Measurements from ENCODE around the gene STRN3. TPM values are rescaled to one million over a fixed set of nuclear protein-coding genes. Genes with fewer than 3 reads are reported as not detected.
"Not testable (repeated sequence)": the region's sequence is repeated elsewhere in the genome, so short reads cannot be mapped to it uniquely, and the experiment has no call there.

Gene STRN3
- total RNA-seq, 1 donor from 2014 or later: 48.9 TPM

DNA sequence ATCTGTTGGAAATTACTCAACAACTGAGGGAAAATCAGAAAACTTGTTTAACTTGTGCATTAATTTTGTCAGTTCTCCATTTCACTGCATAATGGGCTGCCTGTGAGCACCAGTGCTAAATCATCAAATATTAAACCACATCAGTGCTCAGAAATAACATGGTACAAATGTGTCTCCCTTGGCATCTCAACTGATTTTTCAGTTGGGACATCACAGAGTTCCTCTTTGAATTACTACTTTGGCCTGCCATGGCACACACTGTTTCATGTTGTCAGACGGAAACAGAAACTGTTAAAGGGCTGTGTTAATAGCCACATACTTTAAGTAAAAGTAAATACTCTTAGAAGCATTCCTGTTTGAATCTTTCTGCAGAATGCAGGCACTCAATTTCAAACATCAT lies 42.1 kb upstream of the STRN3 start:
- Histone ChIP-seq H3K4me1 (no peaks in the 10 kb centered on the region), H3K36me3 (no peaks in the 10 kb centered on the region), H3K27me3 (no peaks in the 10 kb centered on the region), H3K4me3 (no peak overlapping the region), H3K27ac (no peak overlapping the region), H3K9me3 (no peaks in the 10 kb centered on the region)
- intact Hi-C loops (cut with DNase I): no loop called here
- DNase-seq (ENCODE audit: extremely low spot score in 2 of 2): no peak
- no peak for TF ChIP-seq POLR2A (IDR thresholded peaks at IDR 0.05)
- no peak for TF ChIP-seq POLR2AphosphoS5 (IDR thresholded peaks at IDR 0.05; ENCODE audit: insufficient read depth in 1 of 2, low read depth in 1 of 2)
- TF ChIP-seq, protein P1, sequence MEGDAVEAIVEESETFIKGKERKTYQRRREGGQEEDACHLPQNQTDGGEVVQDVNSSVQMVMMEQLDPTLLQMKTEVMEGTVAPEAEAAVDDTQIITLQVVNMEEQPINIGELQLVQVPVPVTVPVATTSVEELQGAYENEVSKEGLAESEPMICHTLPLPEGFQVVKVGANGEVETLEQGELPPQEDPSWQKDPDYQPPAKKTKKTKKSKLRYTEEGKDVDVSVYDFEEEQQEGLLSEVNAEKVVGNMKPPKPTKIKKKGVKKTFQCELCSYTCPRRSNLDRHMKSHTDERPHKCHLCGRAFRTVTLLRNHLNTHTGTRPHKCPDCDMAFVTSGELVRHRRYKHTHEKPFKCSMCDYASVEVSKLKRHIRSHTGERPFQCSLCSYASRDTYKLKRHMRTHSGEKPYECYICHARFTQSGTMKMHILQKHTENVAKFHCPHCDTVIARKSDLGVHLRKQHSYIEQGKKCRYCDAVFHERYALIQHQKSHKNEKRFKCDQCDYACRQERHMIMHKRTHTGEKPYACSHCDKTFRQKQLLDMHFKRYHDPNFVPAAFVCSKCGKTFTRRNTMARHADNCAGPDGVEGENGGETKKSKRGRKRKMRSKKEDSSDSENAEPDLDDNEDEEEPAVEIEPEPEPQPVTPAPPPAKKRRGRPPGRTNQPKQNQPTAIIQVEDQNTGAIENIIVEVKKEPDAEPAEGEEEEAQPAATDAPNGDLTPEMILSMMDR (IDR thresholded peaks at IDR 0.05): no peak

GRCh38 chr14:31062908-31063307 lies 36.7 kb upstream of the STRN3 start:
- H3K4me1 ChIP-seq: peaks cover 14% of the 10 kb centered on the region
- intact Hi-C loops (cut with DNase I); H3K4me3 ChIP-seq: not testable (repeated sequence)

GRCh38 chr14:31060253-31060875 lies 34.2 kb upstream of the STRN3 start:
- peaks cover 14% of the 10 kb centered on the region for H3K4me1 ChIP-seq
- no peaks in the 10 kb centered on the region for H3K27me3 ChIP-seq
- H3K27ac ChIP-seq: no peak overlapping the region
- H3K36me3 ChIP-seq: no peaks in the 10 kb centered on the region
- H3K4me3 ChIP-seq: no peak overlapping the region
- TF ChIP-seq, protein P1 (IDR thresholded peaks at IDR 0.05): no peak
- TF ChIP-seq POLR2AphosphoS5 (IDR thresholded peaks at IDR 0.05; ENCODE audit: insufficient read depth in 1 of 2, low read depth in 1 of 2) (no peak), POLR2A (IDR thresholded peaks at IDR 0.05) (no peak)
- intact Hi-C loops (cut with DNase I): no loop called here
- DNase-seq (ENCODE audit: extremely low spot score in 2 of 2): no peak
- no peaks in the 10 kb centered on the region for H3K9me3 ChIP-seq

More at GRCh38 chr14:31062908-31063307, 36.7 kb upstream of the STRN3 start:
- H3K36me3 ChIP-seq; DNase-seq (ENCODE audit: extremely low spot score in 2 of 2); H3K27ac ChIP-seq; H3K27me3 ChIP-seq; H3K9me3 ChIP-seq: not testable (repeated sequence)

- intact Hi-C loops (cut with DNase I): no loop called here
- no peak overlapping the region for H3K4me3 ChIP-seq
- H3K27ac ChIP-seq: no peak overlapping the region
These were observed 33.2 kb upstream of the STRN3 start for GRCh38 chr14:31059152-31059924.

GRCh38 chr14:31057701-31058364 lies 31.7 kb upstream of the STRN3 start:
- peaks cover 21% of the 10 kb centered on the region for H3K4me1 ChIP-seq
- no peak for DNase-seq (ENCODE audit: extremely low spot score in 2 of 2)
- TF ChIP-seq, protein P1 (IDR thresholded peaks at IDR 0.05): no peak
- TF ChIP-seq POLR2A (IDR thresholded peaks at IDR 0.05) (no peak), POLR2AphosphoS5 (IDR thresholded peaks at IDR 0.05; ENCODE audit: insufficient read depth in 1 of 2, low read depth in 1 of 2) (no peak)
- H3K27me3 ChIP-seq: no peaks in the 10 kb centered on the region
- no peak overlapping the region for H3K27ac ChIP-seq
- intact Hi-C loops (cut with DNase I): no loop called here
- H3K36me3 ChIP-seq: no peaks in the 10 kb centered on the region
- H3K4me3 ChIP-seq: no peak overlapping the region
- no peaks in the 10 kb centered on the region for H3K9me3 ChIP-seq

More at GRCh38 chr14:31059152-31059924, 33.2 kb upstream of the STRN3 start:
- TF ChIP-seq, protein P1 (IDR thresholded peaks at IDR 0.05): no peak
- no peak for DNase-seq (ENCODE audit: extremely low spot score in 2 of 2)
- no peaks in the 10 kb centered on the region for H3K27me3 ChIP-seq
- H3K4me1 ChIP-seq: peaks cover 15% of the 10 kb centered on the region
- no peaks in the 10 kb centered on the region for H3K9me3 ChIP-seq
- H3K36me3 ChIP-seq: no peaks in the 10 kb centered on the region

Measured in vagina (tissue), 2 donors.